HG03045 (cell line): ENCODE results near the gene SEM1.
"Not testable (repeated sequence)": the region's sequence is repeated elsewhere in the genome, so short reads cannot be mapped to it uniquely, and the experiment has no call there.

Experiments
- ATAC-seq: cut with Tn5 transposase; IDR thresholded peaks from one replicate; pipeline ENCODE4 v1.9.1; 2021; ENCODE audit warnings: mild to moderate bottlenecking, moderate library complexity; ENCODE audit not compliant: unreplicated experiment

SEM1 gene

GRCh38 chr7:96664793-96665192, 44.9 kb downstream of the SEM1 start:
- no peak for ATAC-seq

DNA sequence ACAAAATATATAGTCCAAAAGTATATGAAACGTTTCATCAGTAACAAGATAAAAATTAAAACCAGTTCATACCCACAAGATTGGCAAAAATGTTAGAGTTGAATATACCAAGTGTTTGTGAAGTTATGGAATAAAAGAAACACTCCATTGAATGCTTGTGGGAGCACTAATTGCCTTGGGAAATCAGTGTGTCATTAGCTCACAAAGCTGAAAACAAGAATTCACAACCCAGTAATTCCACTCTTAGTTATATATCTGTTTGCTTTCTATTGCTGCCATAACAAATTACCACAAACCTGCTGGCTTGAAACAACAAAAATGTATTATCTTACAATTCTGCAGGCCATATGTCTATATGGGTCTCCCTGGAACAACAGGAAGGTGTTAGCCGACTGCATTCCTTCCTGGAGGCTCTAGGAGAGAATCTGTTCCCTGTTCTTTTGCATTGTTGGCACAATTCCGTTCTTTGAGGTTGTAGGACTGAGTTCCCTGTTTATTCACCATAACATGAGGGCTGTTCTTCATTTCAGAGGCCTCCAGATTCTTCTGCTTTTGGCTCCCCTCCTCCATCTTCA, 45.7 kb downstream of the SEM1 start:
- no peak for ATAC-seq

DNA sequence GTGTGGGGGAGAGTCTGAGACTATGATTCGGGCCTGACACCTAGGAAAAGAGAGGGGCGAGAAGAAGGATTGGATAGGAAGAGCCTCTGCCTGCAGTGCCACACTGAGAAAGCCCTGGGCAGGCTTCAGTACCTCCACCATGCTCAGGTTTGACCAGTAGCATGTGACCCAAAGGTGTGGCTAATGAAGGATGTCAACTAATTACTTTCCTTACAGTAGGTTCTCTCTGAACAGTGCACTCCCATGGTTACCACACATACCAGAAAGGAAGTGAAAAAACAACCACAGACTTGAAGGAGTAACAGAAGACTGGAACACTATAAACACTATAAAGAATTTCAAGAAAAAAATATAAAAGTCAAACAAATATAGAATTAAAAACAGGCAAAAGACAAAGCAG, 46.2 kb downstream of the SEM1 start:
- peak; percentile 84 for ATAC-seq

GRCh38 chr7:96662151-96662550, 47.5 kb downstream of the SEM1 start:
- ATAC-seq, result not testable (repeated sequence)

- no peak for ATAC-seq
Measured at GRCh38 chr7:96658022-96658412, 51.6 kb downstream of the SEM1 start.

GRCh38 chr7:96657347-96658021, 52.2 kb downstream of the SEM1 start:
- ATAC-seq, result no peak

DNA sequence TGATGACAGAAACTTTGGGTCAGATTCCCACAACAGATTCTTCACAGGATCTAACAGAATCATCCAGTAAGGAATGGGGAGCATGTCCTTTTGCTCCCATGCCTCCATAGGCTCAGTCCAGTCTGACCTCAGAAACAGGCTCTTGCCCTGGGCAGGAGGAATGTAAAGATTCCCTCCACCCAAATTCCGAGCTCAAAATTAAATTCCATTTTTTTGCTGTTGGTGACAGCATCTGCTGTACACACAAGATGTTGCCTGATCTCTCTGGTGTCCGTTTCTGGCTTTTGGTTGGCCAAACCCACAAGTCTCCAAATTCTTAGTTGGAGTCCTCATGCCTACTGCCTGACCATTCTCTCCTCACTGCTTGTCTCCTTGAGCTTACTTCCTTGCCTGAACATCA, 53.7 kb downstream of the SEM1 start:
- ATAC-seq, result no peak

- no peak for ATAC-seq
Measured at GRCh38 chr7:96654630-96655188, 54.9 kb downstream of the SEM1 start.

DNA sequence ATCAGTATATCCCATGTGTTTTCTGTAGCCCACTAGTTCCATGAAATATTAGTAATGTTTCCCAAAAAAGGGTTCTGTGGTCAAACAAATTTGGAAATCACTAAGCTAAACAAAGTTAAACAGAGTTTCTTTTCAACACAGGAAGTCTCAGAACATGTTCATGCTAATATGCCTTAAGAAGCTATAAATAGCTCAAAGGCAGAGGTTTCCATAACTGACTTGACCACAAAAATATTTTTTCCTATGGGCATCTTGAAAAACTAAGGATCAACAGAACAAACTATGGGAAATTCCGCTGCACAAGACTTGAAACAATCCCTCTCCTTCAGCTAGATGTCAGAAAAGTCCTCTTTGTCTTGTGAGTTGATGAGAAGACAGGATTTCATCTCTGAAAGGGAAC, 59.7 kb downstream of the SEM1 start:
- ATAC-seq, result no peak

- no peak for ATAC-seq
Measured at GRCh38 chr7:96648784-96649183, 60.9 kb downstream of the SEM1 start.

- ATAC-seq, result no peak
Measured at GRCh38 chr7:96647733-96648132, 61.9 kb downstream of the SEM1 start.

- ATAC-seq, result no peak
Measured at GRCh38 chr7:96645084-96645483, 64.6 kb downstream of the SEM1 start.

DNA sequence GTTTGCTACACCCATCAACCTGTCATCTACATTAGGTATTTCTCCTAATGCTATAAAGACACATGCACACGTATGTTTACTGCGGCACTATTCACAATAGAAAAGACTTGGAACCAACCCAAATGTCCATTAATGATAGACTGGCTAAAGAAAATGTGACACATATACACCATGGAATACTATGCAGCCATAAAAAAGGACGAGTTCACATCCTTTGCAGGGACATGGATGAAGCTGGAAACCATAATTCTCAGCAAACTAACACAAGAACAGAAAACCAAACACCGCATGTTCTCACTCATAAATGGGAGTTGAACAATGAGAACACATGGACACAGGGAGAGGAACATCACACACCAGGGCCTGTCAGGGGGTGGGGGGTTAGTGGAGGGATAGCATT, 66.2 kb downstream of the SEM1 start:
- ATAC-seq, result not testable (repeated sequence)

GRCh38 chr7:96640054-96640453, 69.6 kb downstream of the SEM1 start:
- ATAC-seq, result no peak
